ENCODE results near the gene NSD1. TPM values are rescaled to one million over a fixed set of nuclear protein-coding genes. Genes with fewer than 3 reads are reported as not detected.
"Not testable (repeated sequence)": the region's sequence is repeated elsewhere in the genome, so short reads cannot be mapped to it uniquely, and the experiment has no call there.

The NSD1 gene
- total RNA-seq, 1 donor from 2014 or later: 103 TPM

DNA sequence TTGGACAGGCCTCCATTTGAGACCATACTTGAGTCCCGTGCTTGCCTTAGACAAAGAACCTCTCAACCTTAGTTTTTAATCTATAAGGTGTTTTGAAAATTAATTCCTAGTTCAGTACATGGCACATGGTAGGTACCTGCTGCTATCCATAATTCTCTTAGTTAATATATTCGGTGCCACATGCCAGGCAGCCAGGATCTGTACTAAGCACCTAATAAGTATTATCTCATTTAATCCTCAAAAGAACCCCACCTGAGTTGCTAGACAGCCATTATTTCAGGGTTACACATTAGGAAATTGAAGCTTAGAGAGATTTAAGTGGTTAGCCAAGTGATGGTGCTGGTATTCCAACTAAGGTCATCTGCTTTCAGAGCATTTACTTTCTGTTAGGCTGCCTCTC lies 29.9 kb downstream of the NSD1 start:
- intact Hi-C loops (cut with micrococcal nuclease): no loop called here

DNA sequence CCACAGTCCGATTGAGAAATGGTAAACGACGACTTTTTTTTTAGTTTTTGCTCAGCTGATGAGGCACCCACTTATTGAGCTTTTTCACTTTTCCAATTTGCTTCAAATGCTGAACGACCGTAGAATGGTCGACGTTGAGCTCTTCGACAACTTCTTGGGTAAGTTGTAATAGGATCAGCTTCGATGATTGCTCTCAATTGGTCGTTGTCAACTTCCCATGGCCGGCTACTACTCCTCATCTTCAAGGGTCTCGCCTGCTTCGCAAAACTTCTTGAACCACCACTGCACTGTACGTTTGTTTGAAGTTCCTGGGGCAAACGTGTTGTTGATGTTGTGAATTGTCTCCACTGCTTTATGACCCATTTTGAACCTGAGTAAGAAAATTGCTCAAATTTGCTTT lies 35.7 kb downstream of the NSD1 start:
- intact Hi-C loops (cut with micrococcal nuclease): no loop called here

DNA sequence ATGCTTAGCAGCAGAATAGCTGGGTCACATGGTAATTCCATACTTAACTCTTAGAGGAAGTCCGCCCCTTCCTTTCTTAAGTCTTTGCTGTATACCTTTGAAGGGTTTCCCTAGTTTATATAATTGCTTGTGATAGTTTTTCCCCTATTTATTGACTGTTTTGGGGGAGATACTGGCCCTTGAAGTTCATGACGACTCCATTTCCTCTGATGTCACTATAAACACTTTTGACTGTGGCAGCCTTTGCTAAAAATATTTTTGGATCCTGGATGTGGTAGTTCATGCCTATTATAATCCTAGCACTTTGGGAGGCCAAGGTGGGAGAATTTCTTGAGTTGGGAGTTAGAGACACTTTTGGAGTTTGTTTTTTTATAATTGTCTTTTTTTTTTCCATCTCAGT lies 38.4 kb downstream of the NSD1 start:
- intact Hi-C loops (cut with micrococcal nuclease): no loop called here

DNA sequence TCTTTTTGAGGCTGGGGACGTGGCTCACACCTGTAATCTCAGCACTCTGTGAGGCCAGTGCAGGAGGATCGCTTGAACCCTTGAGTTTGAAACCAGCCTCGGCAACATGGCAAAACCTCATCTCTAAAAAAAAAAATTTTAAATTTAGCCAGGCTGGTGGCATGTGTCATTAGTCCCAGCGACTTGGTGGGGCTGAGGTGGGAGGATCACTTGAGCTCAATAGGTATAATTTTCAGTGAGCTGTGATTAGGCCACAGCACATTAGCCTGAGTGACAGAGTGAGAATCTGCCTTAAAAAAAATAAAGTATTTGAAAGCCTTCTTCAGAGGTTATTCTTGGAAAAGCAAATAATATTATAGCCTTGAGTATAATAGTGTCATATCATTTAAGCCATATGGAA lies 41.8 kb downstream of the NSD1 start:
- intact Hi-C loops (cut with micrococcal nuclease): no loop called here

DNA sequence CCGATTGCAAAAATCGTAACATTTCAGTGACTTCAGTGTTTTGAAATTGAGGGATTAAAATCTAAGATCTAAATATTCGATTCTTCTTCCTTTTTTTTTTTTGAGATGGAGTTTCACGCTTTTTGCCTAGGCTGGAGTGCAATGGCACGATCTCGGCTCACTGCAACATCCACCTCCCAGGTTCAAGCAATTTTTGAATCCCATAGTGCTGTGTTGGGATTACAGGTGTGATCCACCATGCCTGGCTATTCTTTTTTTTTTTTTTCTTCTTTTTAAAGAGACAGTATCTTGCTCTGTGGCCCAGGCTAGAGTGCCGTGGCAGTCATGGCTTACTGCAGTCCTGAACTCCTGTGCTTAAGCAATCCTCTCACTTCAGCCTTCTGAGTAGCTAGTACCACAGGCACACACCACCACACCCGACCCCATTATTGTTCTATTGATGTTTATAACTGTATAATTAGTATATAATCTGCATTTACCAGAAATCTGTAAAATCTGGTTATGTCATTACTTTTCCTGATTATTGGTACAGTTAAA lies 42.7 kb downstream of the NSD1 start:
- intact Hi-C loops (cut with micrococcal nuclease): no loop called here

DNA sequence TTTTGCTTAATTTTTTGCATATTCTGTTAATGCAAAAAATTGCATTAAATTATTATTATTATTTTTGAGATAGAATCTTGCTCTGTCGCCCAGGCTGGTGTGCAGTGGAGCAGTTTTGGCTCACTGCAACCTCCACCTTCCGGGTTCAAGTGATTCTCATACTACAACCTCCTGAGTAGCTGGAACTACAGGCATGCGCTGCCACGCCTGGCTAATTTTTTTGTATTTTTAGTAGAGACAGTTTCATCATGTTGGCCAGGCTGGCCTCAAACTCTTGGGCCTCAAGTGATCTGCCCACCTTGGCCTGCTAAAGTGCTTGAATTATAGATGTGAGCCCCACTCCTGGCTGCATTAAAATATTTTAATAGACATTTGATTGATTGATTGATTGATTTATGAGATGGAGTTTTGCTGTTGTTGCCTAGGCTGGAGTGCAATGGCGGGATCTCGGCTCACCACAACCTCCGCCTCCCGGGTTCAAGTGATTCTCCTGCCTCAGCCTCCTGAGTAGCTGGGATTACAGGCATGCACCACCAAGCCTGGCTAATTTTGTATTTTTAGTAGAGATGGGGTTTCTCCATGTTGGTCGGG lies 44.4 kb downstream of the NSD1 start:
- intact Hi-C loops (cut with micrococcal nuclease): not testable (repeated sequence)

DNA sequence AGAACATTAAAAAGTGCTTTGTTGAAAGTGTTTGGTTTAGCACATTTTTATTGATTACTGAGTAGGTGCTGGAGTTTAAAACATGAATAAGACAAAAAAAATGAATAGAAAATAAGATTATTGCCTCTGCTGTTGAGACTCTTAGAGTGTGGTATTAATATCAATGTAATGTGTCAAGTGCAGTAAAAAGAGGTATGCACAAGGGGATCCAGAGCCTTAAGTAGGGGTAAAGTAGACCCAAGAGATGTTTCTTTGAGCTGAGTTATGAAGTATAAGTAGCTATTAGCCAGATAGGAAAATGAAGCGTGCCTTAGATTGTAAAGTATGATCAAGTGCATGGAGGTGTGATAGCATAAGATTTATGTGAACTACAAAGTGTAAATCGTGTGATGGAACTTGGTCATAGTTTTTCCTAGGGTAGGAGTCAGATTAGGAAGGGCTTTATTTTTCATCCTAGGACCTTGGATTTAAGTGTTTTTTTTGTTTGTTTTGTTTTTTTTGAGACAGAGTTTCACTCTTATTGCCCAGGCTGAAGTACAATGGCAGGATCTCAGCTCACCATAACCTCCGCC lies 45.2 kb downstream of the NSD1 start:
- intact Hi-C loops (cut with micrococcal nuclease): no loop called here

DNA sequence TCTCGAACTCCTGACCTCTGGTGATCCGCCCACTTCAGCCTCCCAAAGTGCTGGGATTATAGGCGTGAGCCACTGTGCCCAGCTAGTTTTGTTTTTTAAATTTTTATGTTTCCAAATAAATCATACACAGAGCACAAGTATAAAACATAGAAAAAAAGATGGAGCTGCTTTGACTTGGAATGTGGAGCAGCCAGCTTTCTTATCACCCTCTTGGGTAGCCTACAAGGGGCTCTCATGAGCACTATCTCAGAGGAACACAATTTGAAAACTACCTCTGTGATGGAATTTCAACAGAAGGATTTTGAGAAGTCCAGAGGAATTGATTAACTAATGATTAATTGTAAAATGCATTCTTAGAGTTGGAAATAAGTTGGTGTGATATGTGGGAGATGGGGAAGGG lies 45.9 kb downstream of the NSD1 start:
- intact Hi-C loops (cut with micrococcal nuclease): no loop called here

DNA sequence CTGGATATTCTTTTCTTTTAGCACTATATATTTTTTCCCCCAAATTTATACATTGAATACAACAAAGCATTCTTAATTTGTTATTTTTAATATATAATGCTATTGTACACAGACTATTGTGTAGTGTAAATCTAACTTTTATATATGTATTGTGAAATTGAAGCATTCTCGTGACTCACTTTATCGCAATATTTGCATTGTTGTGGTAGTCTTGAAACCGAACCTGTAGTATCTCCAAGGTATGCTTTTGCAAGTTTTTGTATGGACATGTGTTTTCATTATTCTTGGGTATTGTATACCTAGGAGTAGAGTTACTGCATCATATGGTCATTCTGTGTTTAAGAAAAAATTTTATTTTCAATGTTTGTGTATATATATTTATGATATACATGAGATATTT lies 49.6 kb downstream of the NSD1 start:
- intact Hi-C loops (cut with micrococcal nuclease): no loop called here

DNA sequence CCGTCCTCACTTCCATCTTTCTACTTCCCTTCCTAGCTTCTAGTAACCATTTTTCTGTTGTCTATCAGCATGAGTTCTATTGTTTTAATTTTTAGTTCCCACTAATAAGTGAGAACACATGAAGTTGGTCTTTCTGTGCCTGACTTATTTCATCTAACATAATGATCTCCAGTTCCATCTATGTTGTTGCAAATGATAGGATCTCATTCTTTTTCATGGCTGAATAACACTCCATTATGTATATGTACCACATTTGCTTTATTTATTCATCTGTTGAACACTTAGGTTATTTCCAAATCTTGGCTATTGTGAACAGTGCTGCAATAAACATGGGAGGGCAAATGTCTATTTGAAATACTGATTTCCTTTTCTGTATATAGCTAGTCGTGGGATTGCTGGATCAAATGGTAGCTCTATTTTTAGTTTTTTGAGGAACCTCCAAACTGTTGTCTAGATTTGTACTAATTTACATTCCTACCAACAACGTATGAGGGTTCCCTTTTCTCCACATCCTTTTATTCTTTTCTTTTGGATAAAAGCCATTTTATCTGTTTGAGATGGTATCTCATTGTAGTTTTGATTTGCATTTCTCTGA lies 50.3 kb downstream of the NSD1 start:
- intact Hi-C loops (cut with micrococcal nuclease): no loop called here

DNA sequence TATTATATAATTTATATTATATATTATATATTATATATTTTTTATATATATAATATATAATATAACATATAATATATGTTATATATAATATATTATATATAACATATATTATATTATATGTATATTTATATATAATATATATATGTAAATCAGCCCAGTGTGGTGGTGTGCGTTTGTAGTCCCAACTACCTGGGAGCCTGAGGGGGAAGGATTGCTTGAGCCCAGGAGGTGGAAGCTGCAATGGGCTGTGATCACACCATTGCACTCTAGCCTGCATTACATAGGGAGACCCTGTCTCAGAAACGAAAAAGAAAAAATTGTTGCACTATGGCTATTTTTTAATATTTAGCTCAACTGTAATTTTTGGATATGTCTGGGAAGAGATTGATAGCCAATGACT lies 52.4 kb downstream of the NSD1 start:
- intact Hi-C loops (cut with micrococcal nuclease): no loop called here

DNA sequence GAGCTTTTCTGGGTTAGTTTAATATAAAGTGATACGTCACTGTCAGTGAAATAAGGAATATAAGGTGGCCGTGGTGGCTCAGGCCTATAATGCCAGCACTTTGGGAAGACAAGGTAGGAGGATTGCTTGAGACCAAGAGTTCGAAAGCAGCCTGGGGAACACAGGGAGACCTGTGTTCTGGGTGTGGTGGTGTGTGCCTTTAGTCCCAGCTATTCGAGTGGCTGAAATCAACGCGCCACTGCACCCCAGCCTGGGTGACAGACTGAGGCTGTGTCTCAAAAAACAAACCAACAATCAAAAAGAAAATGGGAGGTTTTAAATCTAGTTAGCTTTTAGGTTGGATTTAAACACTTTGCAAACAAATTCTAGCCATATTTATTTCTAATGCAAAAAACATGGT lies 53.1 kb downstream of the NSD1 start:
- intact Hi-C loops (cut with micrococcal nuclease): no loop called here

DNA sequence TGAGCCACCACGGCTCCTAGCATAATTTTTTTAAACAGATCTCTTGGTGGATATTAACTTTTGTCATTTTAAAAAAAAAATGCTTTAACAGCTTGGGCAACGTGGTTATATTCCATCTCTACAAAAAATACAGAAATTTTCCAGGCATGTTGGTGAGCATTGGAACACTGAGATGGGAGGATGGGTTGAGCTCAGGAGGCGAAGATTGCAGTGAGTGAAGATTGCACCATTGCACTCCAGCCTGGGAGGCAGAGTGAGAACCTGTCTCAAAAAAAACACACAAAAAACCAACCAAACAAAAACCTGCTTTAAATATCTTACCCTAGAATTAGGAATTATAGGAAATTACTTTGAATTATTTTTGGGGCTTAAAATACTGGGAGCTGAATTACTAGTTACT lies 55.2 kb downstream of the NSD1 start:
- intact Hi-C loops (cut with micrococcal nuclease): no loop called here

DNA sequence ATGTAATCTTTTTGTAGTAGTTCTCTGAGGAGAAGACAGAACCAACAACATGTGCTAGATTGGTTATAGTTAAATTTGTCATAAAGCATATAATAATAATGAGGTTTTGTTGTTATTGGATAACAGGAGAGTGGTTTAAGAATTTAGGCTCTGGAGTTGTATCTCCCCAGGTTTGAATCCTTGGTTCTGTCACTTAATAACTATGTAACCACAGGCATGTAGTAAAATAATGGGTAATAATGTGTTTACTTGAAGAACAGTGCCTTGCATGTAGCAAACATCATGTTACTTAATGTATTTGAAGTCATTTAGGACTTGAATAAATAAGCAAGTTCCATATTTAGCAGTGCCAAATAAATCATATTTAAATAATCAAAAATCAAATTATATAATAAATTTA lies 55.8 kb downstream of the NSD1 start:
- intact Hi-C loops (cut with micrococcal nuclease): no loop called here

DNA sequence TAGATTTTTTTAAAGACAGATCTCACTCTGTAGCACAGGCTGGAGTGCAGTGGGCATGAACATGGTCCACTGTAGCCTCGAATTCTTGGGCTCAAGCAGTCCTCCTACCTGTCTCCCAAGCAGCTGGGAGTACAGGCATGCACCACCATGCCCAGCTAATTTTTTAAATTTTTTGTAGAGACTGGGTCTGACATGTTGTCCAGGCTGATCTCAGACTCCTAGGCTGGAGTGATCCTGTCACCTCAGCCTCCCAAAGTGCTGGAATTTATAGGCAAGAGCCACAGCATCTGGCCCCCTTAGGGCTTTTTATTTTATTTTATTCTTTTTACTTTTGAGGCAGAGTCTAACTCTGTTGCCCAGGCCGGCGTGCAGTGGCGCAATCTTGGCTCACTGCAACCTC lies 56.4 kb downstream of the NSD1 start:
- intact Hi-C loops (cut with micrococcal nuclease): no loop called here

DNA sequence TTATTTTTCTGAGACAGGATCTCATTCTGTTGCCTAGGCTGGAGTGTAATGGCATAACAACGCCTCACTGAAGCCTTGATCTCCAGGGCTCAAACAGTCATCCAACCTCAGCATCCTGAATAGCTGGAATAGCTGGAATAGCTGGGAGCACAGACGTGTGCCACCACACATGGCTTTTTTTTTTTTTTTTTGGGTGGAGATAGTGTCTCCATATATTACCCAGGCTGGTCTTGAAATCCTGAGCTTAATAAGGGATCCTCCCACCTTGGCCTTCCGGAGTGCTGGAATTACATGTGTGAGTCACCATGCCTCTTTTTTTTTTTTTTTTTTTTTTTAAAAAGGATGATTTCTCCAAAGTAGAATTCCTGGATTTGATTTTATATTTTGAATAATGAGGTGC lies 60.7 kb downstream of the NSD1 start:
- intact Hi-C loops (cut with micrococcal nuclease): no loop called here

DNA sequence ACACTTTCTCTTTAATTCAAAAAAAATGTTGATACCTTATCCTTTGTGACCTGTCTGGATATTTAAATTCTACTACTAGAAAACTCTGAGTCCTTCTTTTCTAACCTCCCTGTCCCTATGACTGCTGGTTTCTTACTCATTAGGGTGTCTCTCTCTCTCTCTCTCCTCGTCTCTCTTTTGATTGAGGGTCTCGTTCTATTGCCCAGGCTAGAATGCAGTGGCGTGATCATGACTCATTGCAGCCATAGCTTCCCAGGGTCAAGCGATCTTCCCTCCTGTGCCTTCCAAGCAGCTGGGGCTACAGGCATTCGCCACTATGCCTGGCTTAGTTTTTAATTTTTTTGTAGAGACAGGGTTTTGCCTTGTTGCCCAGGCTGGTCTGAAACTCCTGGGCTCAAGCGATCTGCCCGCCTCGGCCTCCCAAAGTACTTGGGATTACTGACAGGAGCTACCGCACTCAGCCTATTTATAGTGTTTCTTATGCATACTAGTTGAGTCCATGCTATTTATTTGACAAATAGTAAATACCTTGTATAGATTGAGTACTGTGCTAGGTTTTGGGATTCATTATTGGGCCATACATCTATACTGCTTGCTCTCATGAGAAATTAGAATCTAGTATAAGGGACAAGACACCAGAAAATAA lies 61.9 kb downstream of the NSD1 start:
- intact Hi-C loops (cut with micrococcal nuclease): no loop called here

DNA sequence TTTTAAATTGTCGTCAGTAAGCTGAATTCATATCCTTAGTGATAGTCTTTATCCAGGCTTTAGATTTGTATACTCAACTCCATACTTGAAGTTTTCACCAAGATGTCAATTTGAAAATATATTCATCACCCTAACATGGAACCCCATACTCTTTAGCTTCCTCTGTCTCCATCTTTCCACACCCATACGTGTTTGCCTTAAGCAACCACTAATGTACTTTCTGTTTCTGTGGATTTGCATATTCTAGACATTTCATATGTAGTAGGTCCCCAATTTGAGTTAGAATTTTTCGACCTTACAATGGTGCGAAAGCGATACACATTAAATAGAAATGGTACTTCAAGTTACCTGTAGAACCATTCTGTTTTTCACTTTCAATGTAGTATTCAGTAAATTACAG lies 65.2 kb downstream of the NSD1 start:
- intact Hi-C loops (cut with micrococcal nuclease): no loop called here

DNA sequence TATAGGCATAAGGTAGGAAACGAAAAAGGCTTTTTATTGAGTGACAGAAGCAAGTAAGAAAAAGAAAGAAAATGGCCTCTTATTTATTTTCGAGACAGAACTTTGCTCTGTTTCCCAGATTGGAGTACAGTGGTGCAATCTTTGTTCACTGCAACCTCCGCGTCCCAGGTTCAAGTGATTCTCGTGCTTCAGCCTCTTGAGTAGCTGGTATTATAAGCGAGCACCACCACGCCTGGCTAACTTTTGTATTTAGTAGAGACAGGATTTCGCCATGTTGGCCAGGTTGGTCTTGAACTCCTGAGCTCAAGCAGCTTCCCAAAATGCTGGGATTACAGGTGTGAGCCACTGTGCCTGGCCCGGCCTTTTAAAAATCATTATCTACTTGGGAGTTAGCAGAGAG lies 70.7 kb downstream of the NSD1 start:
- intact Hi-C loops (cut with micrococcal nuclease): no loop called here

DNA sequence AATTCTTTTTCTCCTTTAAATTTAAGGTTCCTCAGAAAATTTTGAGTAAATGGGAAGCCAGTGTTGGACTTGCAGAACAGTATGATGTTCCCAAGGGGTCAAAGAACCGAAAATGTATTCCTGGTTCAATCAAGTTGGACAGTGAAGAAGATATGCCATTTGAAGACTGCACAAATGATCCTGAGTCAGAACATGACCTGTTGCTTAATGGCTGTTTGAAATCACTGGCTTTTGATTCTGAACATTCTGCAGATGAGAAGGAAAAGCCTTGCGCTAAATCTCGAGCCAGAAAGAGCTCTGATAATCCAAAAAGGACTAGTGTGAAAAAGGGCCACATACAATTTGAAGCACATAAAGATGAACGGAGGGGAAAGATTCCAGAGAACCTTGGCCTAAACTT lies 76.0 kb downstream of the NSD1 start:
- intact Hi-C loops (cut with micrococcal nuclease): no loop called here

DNA sequence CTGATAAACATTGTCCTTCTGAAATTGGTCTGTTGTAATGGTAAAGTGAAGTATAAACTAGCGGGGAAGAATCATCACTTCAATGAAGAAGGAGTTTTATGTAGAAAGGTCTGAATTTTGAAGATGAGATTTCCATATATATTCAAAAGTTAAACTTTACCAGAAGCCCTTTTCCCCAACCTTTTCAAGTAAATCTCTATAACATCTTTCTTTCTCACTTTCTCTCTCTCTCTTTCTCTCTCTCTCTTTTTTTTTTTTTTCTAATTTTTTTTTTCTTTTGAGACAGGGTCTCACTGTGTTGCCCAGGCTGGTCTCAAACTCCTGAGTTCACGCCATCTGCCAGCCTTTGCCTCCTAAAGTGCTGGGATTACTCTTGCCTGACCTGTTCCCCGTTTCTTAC lies 78.7 kb downstream of the NSD1 start:
- intact Hi-C loops (cut with micrococcal nuclease): no loop called here

DNA sequence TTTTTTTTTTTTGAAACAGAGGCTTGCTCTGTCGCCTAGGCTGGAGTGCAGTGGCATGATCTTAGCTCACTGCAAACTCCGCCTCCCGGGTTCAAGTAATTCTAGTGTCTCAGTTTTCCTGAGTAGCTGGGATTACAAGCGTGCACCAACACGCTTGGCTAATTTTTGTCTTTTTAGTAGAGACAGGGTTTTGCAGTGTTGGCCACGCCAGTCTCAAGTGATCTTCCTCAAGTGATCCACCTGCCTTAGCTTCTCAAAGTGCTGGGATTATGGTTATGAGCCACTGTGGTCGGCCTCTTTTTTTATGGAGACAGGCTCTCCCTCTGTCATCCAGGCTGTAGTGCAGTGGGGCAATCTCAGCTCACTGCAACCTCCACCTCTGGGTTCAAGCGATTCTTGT lies 87.0 kb downstream of the NSD1 start:
- intact Hi-C loops (cut with micrococcal nuclease): no loop called here

DNA sequence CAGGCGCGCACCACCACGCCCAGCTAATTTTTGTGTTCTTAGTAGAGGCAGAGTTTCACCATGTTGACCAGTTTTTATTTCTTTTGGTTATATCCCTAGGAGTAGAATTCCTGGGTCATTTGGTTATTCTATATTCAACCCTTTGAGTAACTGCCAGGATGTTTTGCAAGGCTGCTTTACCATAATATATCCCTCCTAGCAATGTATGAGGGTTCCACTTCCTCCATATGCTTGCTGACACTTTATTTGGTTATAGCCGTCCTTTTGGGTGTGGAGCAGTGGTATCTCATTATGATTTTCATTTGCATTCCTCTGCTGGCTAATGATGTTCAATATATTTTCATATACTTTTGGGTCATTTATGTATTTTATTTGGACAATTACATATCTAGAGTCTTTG lies 88.7 kb downstream of the NSD1 start:
- intact Hi-C loops (cut with micrococcal nuclease): no loop called here

Data from T-helper 2 cell treated with Interferon-gamma antibody and Interleukin-4, amounts not matched to agents 100 ng/mL and 5 ng/mL, for 36 hours (primary cell).